GM19025 (cell line): ENCODE results near the gene DSCAM.
"Not testable (repeated sequence)": the region's sequence is repeated elsewhere in the genome, so short reads cannot be mapped to it uniquely, and the experiment has no call there.

Source experiments
- ATAC-seq: cut with Tn5 transposase; IDR thresholded peaks from one replicate; pipeline ENCODE4 v1.9.1; 2021; ENCODE audit warnings: mild to moderate bottlenecking, low read depth, moderate library complexity; ENCODE audit not compliant: unreplicated experiment

DSCAM gene

DNA sequence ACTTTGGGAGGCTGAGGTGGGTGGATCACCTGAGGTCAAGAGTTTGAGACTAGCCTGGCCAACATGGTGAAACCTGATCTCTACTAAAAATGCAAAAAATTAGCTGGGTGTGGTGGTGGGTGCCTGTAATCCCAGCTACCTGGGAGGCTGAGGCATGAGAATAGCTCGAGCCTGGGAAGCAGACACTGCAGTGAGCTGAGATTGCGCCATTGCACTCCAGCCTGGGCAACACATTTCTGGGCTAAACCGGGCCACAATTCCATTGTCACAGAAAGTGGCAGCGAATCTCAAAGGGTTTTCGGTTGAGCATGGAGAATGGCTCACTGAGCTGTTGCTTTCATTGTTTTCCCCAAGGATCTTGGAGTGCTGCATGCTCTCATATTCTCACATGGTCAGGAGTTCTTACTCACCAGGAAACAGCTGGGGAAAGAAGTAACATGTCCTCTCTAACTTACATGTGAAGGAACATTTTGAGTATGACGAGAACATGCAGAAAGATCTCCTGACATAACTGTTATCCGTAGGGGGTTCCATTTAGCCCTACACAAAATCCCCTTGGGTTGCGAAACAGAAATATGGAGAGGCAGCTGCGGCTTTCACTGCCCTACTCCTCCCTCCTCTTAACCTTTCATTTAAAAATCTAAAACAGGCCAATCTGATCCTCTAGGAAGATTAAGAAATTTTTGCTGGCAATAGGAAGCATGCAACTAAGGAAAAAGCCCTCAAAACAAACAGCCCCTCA, 638.6 kb downstream of the DSCAM start:
- no peak for ATAC-seq

DNA sequence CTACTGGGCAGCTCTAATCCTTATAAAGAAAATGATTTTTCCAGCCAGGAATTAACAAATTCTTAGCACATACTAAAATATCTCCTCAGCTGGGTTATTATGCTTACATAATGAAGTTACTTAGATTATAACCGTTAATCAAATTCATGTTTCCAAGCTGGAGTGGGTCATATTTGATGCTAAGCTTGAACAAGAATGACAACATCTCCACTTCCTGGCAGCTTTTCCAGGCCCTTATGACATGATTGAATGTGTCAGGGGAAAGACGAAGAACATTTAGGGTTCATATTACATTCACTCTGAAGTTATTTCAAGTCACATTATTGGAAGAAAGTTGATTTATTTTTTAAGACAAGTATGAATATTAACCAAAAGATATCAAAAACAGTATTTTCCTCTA, 646.0 kb downstream of the DSCAM start:
- ATAC-seq, result no peak

DNA sequence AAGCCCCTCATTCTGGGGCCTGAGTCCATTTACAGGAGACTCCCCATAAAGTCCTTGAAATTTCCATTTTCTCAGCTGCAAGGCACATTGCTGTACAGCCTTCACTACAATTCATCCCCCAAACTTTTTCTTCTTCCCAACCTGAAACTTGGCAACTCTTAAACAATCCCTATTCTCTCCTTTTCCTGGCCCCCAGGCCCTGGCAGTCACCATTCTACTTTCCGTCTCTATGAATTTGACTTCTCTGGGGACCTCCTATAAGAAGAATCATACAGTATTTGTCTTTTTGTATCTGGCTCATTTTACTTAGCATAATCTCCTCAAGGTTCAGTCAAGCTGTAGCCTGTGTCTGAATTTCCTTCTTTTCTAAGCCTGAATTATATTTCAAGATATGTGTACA, 646.8 kb downstream of the DSCAM start:
- no peak for ATAC-seq

DNA sequence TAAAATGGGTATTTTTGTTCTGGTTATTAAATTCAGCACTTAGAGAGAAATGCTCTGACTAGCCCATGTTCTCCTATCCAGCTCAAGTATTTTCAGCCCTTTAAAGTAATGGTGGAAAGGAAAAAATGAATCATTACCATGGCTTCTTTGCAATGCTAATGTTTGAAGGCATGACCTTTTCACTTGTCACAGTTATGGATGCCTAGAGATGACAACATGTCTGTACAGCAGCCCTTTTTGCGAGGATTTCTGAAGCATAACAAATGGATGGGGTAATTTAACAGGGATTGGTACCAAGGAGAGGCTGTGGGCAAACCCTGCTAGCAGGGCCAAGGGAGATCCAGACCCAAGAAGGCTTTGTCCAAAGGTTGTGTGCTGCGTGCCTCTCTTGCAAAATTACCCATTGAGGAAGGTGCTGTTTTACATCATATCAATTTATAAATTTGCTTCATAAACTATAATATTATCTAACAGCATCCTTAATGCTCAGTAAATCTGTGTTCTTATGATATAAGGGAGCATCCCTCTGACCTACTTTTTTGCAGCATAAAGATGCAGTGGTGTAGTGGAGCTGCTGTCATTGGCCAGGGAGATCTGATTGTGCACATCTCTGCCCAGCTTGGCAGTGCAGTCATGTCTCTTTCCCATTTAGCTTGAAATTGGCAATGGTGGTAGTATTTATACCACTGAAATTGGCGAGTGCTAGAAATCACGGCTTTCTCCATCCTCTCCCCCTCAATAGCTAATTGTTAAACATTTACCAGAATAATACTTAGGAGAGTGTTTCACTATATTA, 652.6 kb downstream of the DSCAM start:
- ATAC-seq, result no peak

DNA sequence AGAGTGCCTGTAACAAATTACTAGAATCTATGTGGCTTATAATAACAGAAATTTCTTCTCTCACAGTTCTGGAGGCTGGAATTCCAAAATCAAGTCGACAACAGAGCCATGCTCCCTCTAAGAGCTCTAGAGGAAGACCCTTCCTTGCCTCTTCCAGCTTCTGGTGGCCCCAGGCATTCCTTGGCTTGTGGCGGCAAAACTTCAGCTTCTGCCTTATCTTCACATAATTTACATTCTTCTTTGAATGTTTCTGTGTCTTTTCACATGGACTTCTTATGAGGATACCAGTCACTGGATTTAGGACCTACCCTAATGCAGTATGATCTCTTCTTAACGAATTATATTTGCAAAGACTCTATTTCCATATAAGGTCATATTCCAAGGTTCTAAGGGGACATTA, 655.3 kb downstream of the DSCAM start:
- no peak for ATAC-seq

DNA sequence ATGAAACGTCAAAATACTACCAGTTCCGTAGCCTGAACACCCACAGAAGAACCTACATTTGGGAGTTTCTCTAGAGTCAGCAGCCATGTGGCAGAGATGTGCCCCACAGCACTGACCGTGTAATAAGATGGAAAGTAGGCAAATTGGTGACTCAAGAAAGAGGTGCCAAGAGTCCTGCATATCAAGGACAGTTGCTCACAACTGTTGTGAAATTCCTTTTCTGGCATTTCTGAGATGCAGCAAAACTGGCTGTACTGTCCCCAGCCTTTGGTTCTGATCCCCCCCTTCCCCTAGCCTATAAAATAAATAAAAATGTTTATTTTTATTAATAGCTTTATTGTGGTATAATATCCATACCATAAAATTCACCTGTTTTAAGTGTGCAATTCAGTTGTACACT, 655.8 kb downstream of the DSCAM start:
- no peak for ATAC-seq

DNA sequence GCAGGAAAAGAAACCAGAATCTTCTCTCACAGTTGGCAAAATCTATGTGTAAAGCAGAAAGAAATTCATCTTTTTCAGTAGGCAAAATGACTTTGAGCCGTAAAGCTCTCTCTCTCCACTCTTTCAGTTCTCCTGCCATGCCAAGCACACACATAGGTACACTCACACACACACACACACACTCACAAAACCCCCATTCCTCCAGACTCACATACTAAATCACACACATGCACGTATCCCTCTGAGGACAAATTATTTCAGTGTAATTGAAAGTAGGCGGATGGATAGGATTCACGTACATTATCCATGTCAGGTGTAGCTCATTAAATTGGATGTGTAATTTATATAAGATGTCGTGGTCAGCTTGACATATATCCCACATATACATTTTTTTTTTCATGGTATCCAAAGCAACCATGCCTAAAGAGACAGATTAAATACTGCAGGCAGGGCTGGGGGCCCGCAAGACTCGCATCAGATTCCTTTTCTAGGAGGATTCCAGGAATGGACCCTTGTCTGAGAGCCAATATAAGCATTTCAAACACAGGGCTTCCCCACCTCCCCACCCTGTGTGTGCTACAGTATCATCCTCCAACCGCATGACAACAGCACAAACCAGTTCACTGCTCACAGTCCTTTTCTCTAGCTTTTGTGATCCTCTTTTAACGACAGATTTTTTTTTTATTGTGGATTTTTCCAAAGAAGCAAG, 658.9 kb downstream of the DSCAM start:
- ATAC-seq, result no peak

DNA sequence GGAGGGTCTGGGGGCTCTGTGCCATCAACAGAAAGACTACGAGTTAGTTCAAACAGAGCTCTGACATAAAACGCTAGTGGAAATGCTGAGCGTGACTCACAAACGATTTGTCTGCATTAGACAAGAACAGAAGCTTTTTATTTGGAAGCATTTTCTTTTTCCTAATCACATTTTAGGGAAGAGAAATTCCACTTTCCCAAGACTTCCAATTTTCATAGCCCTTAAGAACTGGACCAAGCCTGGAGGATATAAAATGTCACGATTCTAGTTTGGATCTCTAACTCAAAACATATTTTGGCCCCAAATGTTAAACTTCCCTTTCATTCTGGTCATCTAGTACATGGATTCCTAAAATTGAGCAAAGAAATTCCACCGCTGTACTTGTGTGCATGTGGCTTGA, 659.7 kb downstream of the DSCAM start:
- ATAC-seq, result no peak

DNA sequence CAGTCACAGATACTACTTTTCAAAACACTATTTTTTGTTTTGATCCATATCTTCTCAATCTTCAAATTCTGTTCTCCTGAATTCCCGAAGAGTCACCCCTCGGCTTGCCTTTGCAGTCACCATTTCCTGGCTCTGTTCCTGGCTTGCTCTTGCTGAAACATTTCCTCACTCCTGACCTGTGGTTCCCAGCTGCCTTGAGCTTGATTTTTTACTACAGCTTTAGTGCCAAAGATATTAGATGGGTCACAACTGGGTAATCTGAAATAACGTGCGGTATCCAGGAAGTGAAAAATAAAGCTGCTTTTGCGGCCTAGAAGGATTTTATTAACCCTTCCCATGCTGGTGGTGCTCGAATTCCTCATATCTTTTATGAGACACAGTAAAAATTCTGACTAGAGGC, 660.9 kb downstream of the DSCAM start:
- ATAC-seq, result no peak

DNA sequence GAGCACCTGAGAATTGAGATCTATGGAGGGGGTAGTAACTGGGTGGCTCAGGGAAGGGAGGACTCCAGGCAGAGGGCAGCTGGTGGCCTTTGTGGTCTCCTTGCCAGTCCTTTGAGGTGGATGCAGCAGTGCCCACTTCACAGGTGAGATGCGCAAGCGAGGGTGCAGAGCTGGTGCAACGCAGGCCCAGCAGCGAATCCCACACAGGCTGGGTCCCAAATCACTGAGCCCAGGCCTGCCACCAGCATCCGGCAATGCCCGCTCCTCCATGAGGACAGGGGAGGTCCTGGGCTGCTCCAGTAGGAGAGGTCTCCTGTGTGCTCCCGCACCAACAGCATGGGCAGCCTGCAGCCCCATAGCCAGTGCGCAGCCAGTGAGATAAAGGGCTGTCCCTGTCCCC, 661.8 kb downstream of the DSCAM start:
- ATAC-seq, result no peak

DNA sequence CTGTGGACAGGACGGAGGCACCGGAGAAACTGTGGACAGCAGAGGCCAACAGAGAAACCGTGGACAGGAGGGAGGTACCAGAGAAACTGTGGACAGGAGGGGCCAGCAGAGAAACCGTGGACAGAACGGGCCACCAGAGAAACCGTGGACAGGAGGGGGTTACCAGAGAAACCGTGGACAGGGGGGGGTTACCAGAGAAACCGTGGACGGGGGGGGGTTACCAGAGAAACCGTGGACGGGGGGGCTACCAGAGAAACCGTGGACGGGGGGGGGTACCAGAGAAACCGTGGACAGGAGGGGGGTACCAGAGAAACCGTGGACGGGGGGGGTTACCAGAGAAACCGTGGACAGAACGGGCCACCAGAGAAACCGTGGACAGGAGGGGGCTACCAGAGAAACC, 664.5 kb downstream of the DSCAM start:
- ATAC-seq, result not testable (repeated sequence)

DNA sequence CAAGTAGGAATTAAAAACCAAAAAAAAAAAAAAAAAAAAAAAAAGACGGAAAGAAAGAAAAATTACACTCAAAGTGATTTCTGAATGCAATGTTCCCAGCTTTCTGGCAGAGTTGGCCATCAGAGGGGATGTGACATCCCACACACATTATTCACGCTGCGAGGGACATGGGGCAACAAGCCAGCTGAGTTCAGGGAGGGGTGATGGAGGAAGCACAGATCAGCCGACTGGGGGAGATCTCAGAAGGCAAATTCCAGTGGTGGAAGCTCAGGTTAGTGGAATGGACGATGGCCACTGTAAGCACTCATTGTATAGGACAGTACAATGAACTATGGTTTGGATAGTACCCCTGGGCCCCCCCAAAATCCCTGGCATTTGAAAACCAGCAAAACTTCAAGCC, 667.8 kb downstream of the DSCAM start:
- no peak for ATAC-seq

DNA sequence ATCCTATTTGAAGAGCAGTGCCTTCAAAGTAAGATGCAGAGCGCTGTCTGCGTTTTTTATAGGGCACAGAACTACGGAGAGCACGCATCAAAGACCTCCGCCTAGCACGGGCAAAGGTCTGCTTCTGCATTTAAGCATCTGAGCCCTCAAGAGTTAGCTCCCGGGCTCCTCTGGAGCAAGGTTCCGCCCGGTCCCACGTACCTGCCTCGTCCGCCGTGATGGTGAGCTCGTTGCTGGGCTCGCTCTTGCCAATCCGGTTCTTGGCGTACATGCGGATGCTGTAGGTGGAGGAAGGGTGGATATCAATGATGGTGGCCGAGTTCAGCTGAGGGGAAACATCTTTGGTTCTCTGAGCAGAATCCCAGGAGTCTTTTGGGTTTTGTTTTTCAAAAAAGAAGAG, 668.2 kb downstream of the DSCAM start:
- ATAC-seq, result no peak

DNA sequence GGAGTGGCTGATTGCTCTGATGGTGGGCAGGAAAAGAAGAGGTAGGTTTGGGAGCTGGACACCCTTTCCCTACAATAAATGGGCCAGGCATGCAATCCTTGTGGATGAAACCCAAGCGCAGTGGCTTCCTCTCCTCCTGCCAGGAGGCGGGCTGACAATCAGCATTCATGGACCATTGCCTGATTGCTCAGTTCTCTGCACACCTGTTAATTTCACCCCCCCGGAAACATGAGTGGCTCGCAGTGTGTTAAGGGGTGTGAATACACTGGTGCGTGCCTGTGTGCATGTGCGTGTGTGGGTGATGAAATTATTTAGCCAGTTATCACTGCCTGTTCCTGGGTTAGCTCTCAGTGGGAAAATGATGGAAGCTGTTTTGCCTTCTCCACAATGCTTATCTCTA, 669.0 kb downstream of the DSCAM start:
- ATAC-seq, result no peak

DNA sequence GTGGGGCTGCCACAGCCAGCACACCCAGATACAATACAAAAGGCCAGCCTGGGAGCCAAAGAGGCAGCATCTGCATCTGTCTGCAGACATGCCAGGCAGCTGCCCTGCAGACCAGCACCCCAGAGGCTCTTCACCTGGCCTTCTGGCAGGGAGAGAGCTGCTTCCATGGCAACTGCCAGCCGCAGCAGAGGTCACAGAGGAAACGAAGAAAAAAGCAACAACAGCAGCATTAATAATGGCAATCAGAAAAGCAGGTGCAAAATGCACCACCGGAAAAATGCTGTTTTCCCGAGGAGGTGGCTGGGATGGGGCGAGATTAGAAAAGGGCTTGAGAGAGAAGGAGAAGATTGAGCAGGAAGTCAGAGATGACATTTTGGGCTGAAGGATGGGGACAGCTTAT, 670.2 kb downstream of the DSCAM start:
- ATAC-seq, result no peak

DNA sequence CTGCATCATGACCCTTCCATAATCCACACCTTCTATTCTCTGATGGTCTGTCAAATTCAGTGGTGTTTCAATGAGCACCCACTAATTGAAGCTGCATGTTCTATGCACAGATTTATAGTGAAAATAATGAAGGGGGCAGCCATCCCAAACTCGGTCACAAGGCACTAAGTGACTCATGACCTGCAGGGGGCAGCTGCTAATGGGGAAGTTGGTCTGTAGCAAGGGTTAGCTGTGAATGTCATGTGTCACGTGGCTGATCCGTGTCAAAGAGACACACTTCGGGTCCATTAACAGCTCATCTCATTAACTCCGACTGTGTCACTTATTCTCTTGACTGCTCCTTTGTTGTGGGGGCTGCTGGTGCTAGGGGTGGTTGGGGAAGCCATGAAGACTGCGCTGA, 673.1 kb downstream of the DSCAM start:
- ATAC-seq, result no peak

DNA sequence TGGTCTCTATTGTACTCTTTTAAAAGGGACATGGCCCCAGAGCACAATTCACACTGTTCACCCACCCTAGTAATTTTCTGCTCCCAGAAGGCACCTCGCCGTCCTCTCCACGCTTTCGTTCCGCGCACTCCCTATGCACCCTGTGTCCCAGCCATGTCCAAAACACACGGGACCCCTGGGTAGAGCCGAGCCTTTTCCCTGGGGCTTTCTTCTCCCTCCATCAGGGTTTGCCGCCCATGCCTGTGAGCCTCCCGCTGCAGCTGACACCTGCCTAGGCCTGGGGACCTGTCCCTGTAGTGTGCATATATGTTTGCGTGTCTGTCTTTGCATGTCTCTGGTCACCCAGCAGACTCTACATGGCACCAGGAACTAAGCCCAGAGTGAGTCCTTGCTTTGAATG, 677.0 kb downstream of the DSCAM start:
- ATAC-seq, result no peak

DNA sequence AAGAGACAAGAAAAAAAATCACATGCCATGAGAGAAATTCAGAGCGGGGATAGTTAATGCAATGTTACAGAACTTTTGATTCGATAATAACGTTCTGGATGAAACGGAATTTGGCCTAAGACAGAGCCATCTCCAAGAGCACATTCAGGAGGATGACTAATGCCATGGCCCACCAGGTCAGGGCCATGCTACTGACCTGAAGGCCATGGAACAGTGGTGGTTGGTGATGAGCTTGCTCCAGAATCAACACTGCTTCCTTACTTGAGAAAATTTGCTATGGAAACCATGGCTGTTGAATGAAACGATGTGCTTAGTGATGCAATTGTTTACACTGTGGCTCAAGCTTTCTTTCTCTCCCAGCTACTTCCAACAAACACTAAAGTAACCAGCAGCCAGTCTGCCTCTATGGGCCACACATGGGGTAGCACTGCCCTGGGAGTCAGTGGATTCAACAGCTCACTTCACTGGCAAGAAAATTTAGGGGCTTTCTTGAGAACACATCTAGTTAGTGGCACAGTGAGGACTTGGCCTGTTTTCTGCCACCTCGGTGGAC, 680.6 kb downstream of the DSCAM start:
- no peak for ATAC-seq

DNA sequence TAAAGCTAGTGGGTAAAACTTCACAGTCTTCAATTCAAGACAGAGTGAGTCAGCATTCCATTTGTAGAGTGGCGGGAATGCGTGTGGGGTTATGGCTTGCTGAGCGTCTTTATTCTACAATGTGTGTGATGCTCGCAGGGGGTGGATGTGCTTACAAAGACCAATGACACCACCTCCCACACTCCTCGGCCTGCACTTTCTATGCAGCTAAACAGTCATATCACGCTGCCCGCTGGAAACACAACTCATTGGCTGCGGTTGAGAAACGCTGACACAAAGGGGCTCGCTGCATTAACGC, 681.2 kb downstream of the DSCAM start:
- ATAC-seq, result no peak

DNA sequence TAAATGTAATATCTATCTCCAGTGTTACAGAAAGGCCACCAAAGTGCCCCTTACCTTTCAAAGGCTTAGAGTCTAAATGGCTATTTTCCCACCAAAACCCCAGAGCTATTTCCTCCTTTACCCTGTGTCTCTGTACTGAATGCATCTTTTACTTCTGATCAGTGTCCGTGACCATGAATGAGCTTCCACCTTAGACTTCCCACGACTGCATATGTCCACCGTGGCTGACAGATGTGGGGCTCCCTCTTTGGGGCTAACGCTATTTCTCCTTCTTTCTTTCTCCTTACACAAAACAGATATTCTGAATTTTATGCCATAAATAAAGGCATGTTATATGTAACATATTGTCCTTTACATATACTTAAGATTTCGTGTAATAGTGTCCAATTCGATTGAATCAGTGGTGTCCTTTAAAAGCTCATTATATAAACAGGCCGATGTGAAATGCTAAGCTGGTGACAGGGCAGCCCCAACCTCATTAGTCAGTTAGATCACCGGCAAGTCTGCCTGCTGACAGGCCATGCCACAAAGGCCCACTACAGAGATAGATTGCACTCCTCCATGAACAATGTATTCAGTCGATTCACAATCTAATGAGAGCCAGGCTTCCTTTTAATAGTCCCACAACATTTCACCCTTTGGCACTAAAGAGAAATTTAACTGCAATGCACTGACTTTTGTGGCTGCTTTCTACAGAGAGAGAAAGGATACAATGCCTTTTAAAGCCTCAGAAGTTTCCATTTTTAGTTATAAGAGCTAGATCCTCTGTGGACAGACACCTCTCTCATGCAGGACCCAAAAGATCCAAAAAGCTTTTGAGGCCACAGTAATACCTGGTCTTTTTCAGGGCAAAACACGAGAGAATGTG, 681.8 kb downstream of the DSCAM start:
- ATAC-seq, result no peak

DNA sequence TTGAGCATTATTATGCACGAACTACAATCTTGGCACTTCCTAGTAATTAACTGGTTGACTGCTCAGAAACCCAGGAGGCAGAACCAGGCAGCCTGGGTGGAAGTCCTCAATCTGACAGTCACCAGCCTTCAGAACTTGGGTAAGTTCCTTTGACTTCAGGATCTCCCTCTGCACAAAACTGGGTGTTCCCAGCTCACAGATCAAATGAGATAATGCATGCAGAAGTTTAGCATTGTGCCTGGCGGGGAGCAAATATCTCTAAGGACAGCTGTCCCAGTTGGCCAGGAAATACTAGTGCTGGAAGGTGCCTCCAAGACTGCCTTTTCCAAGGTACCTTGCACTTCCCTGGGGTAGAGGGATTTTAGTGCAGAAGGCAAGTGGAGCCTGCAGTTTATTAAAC, 684.9 kb downstream of the DSCAM start:
- ATAC-seq, result no peak
